GM21717 (cell line): Measurements from ENCODE around the gene GALNT10.

Experiments
- ATAC-seq: cut with Tn5 transposase; IDR thresholded peaks from one replicate; pipeline ENCODE4 v1.9.1; 2021; ENCODE audit warnings: mild to moderate bottlenecking, moderate library complexity; ENCODE audit not compliant: unreplicated experiment

Gene GALNT10

GRCh38 chr5:154317916-154318315 is 127.4 kb downstream of the GALNT10 start:
- ATAC-seq = no peak

- no peak for ATAC-seq
Observed at GRCh38 chr5:154318691-154319090, 128.2 kb downstream of the GALNT10 start.

DNA sequence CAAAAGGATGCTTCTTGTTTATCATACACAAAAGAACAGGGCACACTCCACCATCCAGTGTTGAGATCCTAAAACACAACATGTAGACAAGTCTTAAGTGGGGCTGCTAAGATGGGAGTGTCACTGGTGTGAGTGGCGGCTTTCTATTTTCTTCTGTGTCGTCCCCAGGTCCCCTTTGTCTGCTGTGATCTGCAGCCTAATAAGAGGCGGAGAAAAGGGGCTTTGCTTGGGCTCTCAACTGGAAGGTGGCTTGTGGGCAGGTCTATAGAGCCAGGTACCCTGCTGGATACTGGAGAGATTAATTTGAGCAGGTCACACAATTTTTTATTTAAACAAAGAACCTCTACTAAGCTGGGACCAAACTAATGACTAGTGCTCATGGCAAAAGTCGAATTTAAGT is 129.2 kb downstream of the GALNT10 start:
- no peak for ATAC-seq

DNA sequence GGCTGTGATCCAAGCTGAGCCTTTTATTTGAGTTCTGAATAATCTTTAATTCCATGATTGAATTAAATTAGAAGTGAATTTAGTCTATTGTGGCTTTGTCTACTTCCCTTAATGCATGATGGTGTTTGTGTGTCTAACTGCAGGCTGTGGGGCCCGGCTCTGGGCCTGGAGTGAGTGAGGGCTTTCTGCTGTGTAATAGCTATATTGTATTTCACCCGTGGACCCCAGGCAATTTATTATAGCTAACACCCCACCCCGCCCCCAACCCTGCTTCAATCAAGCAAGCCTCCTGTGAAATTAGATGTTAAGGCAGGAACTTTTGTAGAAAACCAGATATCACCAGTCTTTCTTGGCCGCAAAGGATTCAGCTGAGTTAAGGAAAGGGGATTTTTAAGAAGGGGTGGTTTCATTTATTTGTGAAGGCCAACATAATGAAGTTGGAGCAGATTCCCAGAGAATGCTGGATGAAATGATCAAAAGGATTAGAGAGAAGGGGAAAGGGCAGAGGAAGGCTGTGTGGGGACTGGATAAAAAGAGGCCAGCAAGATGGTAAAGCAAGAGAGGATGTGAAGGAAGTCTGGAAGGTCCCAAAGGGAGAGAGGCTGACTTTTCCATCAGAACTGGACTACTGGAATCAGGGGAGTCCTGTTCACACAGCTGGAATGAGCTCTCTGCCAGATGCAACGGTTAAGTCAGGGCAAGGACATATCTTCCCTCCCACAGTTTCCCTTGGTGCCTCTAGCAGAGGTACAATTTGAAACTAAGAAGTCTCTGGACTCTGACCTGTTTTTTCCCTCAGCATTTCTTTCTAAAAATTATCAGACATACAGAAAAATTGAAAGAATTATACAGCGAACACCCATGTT is 129.9 kb downstream of the GALNT10 start:
- ATAC-seq = no peak

GRCh38 chr5:154321546-154321945 is 131.0 kb downstream of the GALNT10 start:
- no peak for ATAC-seq

- no peak for ATAC-seq
Observed at GRCh38 chr5:154324033-154324432, 133.5 kb downstream of the GALNT10 start.

GRCh38 chr5:154325566-154325965 is 135.0 kb downstream of the GALNT10 start:
- ATAC-seq = no peak

DNA sequence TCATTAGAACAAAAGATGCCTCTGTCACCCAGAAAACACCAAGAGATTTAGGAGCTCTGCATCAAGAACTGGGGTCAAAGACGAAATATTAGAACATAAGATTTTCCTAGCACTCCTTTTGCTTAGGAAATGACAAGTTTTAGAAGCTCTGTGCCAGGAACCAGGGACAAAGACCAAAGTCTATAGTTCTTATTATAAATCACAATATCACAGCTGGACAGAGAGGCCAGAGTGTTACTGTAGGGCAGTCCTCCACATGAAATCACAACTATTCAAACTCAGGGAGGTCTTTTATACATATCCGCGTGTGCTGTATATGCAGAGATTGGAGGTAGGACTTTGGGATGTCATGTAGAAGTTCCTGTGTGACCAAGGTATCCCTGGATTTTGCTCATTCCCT is 138.5 kb downstream of the GALNT10 start:
- ATAC-seq = no peak

DNA sequence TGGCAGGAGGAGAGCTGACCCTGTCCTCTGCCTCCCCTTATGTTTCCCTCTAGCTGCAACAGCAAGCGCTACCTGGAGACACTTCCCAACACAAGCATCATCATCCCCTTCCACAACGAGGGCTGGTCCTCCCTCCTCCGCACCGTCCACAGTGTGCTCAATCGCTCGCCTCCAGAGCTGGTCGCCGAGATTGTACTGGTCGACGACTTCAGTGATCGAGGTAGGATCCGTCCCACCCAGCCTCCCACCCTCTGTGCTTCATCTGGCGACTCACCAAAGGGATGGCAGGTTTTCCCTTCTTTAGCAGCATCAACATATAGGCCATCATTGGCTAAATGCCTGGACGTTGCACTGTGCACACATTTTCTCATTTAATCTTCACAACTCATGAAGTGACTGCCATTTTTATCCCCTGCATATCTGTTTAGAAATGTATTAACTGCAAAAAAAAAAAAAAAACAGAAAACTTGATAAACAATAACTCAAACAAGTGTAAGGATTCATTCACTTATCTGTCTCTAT is 139.0 kb downstream of the GALNT10 start:
- ATAC-seq = no peak

DNA sequence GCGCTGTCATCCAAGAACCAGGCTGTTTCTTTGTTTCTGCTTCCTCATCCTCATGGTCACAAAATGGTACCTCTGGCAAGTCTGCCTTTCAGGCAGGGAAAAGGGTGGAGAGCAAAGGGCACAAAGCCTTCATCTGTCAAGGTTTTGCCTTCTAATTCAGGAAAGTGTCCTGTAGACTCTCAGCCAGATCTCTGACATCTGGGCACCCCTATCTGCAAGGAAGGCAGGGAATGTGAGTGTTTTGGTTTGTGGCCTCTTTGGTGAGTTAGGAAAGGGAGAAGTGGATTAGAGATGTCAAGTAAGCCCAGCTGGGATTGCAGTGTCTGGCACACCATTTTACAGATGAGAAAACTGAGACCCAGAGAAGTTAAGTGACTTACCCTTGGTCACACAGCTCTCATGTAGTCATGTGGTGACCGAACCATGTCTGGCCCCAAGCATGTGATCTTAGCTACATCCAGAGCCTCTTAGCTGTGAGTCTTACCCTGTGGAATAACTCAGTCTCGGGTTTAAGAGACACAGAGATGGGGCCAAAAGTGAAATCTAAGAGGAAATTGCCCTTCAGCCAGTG is 139.6 kb downstream of the GALNT10 start:
- ATAC-seq = no peak

- no peak for ATAC-seq
Observed at GRCh38 chr5:154331232-154331631, 140.7 kb downstream of the GALNT10 start.

DNA sequence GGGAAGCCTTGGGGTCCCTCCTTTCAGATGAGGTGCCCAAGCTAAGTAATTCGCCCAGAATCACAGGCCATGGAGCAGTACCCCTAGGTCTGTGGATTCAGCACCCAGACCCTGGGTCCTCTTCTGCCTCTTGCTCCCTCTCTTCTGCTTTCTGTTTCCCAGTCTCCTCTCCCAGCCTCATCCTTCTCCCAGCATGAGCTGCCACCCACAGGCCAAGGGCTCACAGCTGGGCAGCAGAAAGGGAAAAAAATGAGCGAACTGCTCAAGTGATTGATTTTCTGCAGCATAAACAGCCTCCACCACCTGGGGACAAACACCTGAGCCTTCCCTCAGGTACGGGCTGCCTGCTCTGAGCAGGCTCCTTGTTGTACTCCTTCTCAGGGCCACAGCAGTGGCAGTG is 141.4 kb downstream of the GALNT10 start:
- no peak for ATAC-seq

- no peak for ATAC-seq
Observed at GRCh38 chr5:154332451-154332850, 141.9 kb downstream of the GALNT10 start.

DNA sequence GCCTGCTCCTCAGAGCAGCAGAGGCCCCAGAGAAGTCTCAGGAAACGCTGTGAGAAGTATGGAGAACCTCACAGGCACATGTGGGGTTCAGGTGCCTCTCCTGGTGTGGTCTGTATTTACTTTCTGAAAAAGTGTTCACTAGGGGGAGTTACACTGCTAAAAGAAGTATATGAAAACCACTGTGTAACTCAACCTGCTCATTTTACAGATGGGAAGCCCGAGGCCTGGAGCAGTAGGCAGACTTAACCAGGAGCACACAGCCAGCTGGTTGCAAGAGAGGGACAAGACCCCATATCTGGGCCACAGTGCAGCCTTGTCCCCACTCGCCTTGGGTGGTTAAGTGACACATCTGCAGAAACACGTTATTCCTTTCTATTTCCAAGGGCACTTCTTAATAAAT is 142.5 kb downstream of the GALNT10 start:
- ATAC-seq = no peak

DNA sequence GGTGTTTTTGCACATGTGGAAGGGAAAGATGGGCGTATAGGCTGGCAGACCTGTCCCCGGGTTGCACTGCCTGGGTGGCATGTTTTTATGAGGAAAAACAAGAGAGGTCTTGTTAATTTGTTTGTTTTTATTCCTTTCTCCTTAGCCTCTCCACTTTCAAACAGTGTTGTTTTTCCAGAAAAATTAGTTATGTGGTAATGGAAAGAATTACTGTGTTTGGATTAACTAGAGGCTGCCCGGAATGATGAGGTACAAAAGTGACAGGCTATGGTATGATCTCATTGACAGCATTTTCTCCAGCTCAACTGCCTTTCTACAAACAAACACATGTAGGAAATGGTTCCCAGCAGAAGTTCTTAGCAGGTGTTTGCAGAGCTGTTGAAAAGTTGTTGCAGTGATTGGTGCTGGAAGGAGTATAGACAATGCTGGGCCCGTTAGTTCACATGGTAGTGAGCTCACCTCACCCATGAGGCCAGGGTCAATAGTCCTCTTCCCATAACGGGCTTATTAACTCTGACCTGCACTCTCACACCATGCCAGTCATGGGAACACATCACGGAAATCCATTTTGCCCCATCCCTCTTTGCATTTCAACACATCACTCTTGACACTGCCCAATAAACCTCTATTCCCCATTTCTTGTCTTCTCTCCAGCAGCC is 144.0 kb downstream of the GALNT10 start:
- no peak for ATAC-seq

DNA sequence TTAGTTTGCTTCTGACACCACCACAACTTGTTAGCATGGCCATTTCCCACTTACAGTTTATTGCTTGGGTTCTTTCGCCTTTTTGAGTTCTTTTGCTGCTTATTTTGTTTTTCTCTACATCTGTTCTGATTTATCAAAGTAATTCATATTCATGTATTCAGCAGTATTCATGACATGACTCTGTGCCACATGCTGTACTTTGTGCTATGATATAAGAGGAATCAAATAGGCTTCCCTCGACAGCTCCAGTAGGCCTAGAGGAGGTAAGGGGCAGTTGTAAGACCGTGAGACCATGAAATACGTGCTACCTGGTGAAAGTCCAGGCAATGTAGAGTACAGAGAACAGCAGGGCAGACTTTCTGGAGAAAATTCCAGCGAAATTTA is 144.5 kb downstream of the GALNT10 start:
- ATAC-seq = no peak

- no peak for ATAC-seq
Observed at GRCh38 chr5:154341620-154342019, 151.1 kb downstream of the GALNT10 start.

- ATAC-seq = no peak
Observed at GRCh38 chr5:154342211-154342610, 151.7 kb downstream of the GALNT10 start.

- ATAC-seq = no peak
Observed at GRCh38 chr5:154342963-154343362, 152.4 kb downstream of the GALNT10 start.

DNA sequence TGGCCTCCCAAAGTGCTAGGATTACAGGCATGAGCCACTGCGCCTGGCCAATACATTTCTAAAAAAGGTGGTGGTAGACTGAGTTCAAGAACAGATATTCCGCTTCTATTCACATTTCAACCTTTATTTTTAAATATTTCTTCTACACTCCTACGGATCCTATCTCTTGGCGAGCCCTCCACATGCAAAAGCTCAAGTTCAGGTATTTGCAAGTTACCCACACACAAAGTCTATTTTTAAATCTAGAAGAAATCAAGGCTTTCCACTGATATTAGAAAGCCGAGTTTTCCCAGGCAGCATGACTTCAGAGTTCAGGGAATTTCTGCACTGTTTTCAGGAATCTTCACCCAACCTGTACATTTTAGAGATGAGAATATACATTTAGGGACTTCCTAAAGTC is 153.9 kb downstream of the GALNT10 start:
- ATAC-seq = no peak

- ATAC-seq = peak; percentile 93
Observed at GRCh38 chr5:154345255-154345952, 154.9 kb downstream of the GALNT10 start.
